PC-9 (cell line): ENCODE measurements around the gene PRSS57.

ENCODE experiments used
- CTCF ChIP-seq: fragments of 200-600 bp; sonication (generic); conservative IDR thresholded peaks from 2 replicates; pipeline ENCODE4 v1.6.1; 2017; ENCODE audit warnings: mixed run types, antibody characterized with exemption, mild to moderate bottlenecking, moderate library complexity
- EZH2 ChIP-seq: fragments of 200-600 bp; sonication (generic); IDR thresholded peaks from 2 replicates; pipeline ENCODE4 v1.8.0; 2017; ENCODE audit warnings: antibody characterized with exemption, low read depth

GRCh38 chr19:731000-731399, 35.7 kb upstream of the PRSS57 start:
- no peak for TF ChIP-seq CTCF
- TF ChIP-seq EZH2, result no peak
